ENCODE measurements around the gene CDH13.

DNA sequence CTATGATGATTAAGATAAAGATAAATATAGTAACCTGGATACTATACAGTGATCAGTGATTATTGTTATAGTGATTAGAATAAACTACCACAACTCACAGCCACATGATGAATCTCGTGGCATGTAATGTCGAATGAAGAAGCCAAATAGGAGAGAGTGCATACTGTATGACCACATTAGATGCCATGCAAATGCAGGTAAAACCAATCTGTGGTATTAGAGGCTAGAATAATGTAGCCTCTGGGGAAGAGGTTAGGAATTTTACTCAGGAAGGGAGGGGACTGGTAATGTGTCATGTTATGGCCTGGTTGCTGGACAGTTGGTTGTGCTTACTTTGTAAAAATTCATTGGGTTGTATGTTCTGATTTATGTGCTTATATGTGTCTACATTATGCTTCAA, 402.7 kb downstream of the CDH13 start:
- no peak for TF ChIP-seq SIN3A (IDR thresholded peaks at IDR 0.05; ENCODE audit: borderline replicate concordance, insufficient read depth, low read length)
- TF ChIP-seq, protein P1, sequence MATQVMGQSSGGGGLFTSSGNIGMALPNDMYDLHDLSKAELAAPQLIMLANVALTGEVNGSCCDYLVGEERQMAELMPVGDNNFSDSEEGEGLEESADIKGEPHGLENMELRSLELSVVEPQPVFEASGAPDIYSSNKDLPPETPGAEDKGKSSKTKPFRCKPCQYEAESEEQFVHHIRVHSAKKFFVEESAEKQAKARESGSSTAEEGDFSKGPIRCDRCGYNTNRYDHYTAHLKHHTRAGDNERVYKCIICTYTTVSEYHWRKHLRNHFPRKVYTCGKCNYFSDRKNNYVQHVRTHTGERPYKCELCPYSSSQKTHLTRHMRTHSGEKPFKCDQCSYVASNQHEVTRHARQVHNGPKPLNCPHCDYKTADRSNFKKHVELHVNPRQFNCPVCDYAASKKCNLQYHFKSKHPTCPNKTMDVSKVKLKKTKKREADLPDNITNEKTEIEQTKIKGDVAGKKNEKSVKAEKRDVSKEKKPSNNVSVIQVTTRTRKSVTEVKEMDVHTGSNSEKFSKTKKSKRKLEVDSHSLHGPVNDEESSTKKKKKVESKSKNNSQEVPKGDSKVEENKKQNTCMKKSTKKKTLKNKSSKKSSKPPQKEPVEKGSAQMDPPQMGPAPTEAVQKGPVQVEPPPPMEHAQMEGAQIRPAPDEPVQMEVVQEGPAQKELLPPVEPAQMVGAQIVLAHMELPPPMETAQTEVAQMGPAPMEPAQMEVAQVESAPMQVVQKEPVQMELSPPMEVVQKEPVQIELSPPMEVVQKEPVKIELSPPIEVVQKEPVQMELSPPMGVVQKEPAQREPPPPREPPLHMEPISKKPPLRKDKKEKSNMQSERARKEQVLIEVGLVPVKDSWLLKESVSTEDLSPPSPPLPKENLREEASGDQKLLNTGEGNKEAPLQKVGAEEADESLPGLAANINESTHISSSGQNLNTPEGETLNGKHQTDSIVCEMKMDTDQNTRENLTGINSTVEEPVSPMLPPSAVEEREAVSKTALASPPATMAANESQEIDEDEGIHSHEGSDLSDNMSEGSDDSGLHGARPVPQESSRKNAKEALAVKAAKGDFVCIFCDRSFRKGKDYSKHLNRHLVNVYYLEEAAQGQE (IDR thresholded peaks at IDR 0.05; ENCODE audit: insufficient read depth in 1 of 2, low read depth in 2 of 2, low read length in 2 of 2): no peak
- TF ChIP-seq TAF1 (IDR thresholded peaks at IDR 0.05; ENCODE audit: borderline replicate concordance, insufficient read depth, low read length): no peak
- no peak for TF ChIP-seq POLR2AphosphoS5 (IDR thresholded peaks at IDR 0.05; ENCODE audit: low read depth, low read length)
